ENCODE measurements around the gene C2CD4C. TPM values are rescaled to one million over a fixed set of nuclear protein-coding genes. Genes with fewer than 3 reads are reported as not detected.

The C2CD4C gene
- total RNA-seq, 1 experiment from 2014 or later, result 1.8 TPM

- no peaks in the 10 kb centered on the region for H3K9me3 ChIP-seq (ENCODE audit: low read depth, low read length, poor library complexity, severe bottlenecking)
- ChIA-PET POLR2A (ENCODE audit: low non-redundant PET) (no interaction called here), CTCF (no interaction called here)
- DNase-seq (ENCODE audit: low spot score), result no peak
- H3K4me3 ChIP-seq (ENCODE audit: low read depth, low read length, poor library complexity, severe bottlenecking), result no peak overlapping the region
- intact Hi-C loops (cut with micrococcal nuclease; ENCODE audit: unreplicated experiment), result no loop called here
- no TSS peak for BruUV-seq (replicated peaks)
- no peak overlapping the region for H3K27ac ChIP-seq (ENCODE audit: low read depth, low read length, poor library complexity, severe bottlenecking)
- no peaks in the 10 kb centered on the region for H3K27me3 ChIP-seq (replicated peaks; ENCODE audit: insufficient read depth, low read depth, low read length, poor library complexity)
- H3K36me3 ChIP-seq (ENCODE audit: insufficient read depth, low read length, poor library complexity, severe bottlenecking), result no peaks in the 10 kb centered on the region
- TF ChIP-seq EZH2 (IDR thresholded peaks at IDR 0.05; ENCODE audit: borderline replicate concordance, low read depth, low read length, poor library complexity, severe bottlenecking), result no peak
- H3K4me1 ChIP-seq (ENCODE audit: insufficient read depth, low read length, poor library complexity, severe bottlenecking), result no peaks in the 10 kb centered on the region
Observed at GRCh38 chr19:443005-443404, 34.1 kb upstream of the C2CD4C start.

- ChIA-PET CTCF (no interaction called here), POLR2A (ENCODE audit: low non-redundant PET) (no interaction called here)
- no peaks in the 10 kb centered on the region for H3K4me1 ChIP-seq (ENCODE audit: insufficient read depth, low read length, poor library complexity, severe bottlenecking)
- no peaks in the 10 kb centered on the region for H3K27me3 ChIP-seq (replicated peaks; ENCODE audit: insufficient read depth, low read depth, low read length, poor library complexity)
- no peak for DNase-seq (ENCODE audit: low spot score)
- H3K36me3 ChIP-seq (ENCODE audit: insufficient read depth, low read length, poor library complexity, severe bottlenecking), result no peaks in the 10 kb centered on the region
- H3K27ac ChIP-seq (ENCODE audit: low read depth, low read length, poor library complexity, severe bottlenecking), result no peak overlapping the region
- H3K9me3 ChIP-seq (ENCODE audit: low read depth, low read length, poor library complexity, severe bottlenecking), result no peaks in the 10 kb centered on the region
- BruUV-seq (replicated peaks), result no TSS peak
- intact Hi-C loops (cut with micrococcal nuclease; ENCODE audit: unreplicated experiment), result no loop called here
- no peak overlapping the region for H3K4me3 ChIP-seq (ENCODE audit: low read depth, low read length, poor library complexity, severe bottlenecking)
- TF ChIP-seq CTCF (conservative IDR thresholded peaks at IDR 0.05; ENCODE audit: low read depth, low read length) (no peak), EZH2 (IDR thresholded peaks at IDR 0.05; ENCODE audit: borderline replicate concordance, low read depth, low read length, poor library complexity, severe bottlenecking) (no peak)
Observed at GRCh38 chr19:442085-442484, 33.1 kb upstream of the C2CD4C start.

- ChIA-PET POLR2A (ENCODE audit: low non-redundant PET) (no interaction called here), CTCF (no interaction called here)
- no peak overlapping the region for H3K27ac ChIP-seq (ENCODE audit: low read depth, low read length, poor library complexity, severe bottlenecking)
- no peaks in the 10 kb centered on the region for H3K36me3 ChIP-seq (ENCODE audit: insufficient read depth, low read length, poor library complexity, severe bottlenecking)
- intact Hi-C loops (cut with micrococcal nuclease; ENCODE audit: unreplicated experiment), result no loop called here
- no TSS peak for BruUV-seq (replicated peaks)
- H3K9me3 ChIP-seq (ENCODE audit: low read depth, low read length, poor library complexity, severe bottlenecking), result no peaks in the 10 kb centered on the region
- H3K4me3 ChIP-seq (ENCODE audit: low read depth, low read length, poor library complexity, severe bottlenecking), result no peak overlapping the region
- no peak for DNase-seq (ENCODE audit: low spot score)
- H3K4me1 ChIP-seq (ENCODE audit: insufficient read depth, low read length, poor library complexity, severe bottlenecking), result no peaks in the 10 kb centered on the region
- TF ChIP-seq EZH2 (IDR thresholded peaks at IDR 0.05; ENCODE audit: borderline replicate concordance, low read depth, low read length, poor library complexity, severe bottlenecking) (no peak), CTCF (conservative IDR thresholded peaks at IDR 0.05; ENCODE audit: low read depth, low read length) (no peak)
- H3K27me3 ChIP-seq (replicated peaks; ENCODE audit: insufficient read depth, low read depth, low read length, poor library complexity), result no peaks in the 10 kb centered on the region
Observed at GRCh38 chr19:441213-441836, 32.4 kb upstream of the C2CD4C start.

All from A673 (cell line).